ENCODE data around the gene KCNK3.

DNA sequence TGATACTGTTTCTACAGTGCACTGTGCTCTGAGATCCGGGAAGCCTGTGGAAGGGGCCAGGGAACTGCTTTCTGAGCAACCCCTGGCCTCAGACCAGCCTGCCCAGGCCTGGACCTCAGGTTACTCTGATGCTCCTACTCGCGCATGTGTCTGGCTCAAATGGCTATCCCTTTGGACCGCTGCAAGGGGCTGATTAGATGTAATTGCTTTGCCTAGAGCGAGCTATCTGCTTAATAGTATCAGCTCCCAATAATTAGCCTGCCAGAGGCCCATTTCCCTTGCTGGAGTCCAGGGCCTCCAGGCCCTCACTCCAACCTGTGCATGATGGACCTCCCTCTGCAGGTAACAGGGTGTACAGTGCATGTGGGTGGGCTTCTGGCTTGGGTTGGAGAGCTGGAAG lies 7.2 kb upstream of the KCNK3 start:
- TF ChIP-seq, protein P1, sequence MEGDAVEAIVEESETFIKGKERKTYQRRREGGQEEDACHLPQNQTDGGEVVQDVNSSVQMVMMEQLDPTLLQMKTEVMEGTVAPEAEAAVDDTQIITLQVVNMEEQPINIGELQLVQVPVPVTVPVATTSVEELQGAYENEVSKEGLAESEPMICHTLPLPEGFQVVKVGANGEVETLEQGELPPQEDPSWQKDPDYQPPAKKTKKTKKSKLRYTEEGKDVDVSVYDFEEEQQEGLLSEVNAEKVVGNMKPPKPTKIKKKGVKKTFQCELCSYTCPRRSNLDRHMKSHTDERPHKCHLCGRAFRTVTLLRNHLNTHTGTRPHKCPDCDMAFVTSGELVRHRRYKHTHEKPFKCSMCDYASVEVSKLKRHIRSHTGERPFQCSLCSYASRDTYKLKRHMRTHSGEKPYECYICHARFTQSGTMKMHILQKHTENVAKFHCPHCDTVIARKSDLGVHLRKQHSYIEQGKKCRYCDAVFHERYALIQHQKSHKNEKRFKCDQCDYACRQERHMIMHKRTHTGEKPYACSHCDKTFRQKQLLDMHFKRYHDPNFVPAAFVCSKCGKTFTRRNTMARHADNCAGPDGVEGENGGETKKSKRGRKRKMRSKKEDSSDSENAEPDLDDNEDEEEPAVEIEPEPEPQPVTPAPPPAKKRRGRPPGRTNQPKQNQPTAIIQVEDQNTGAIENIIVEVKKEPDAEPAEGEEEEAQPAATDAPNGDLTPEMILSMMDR (IDR thresholded peaks at IDR 0.05) = no peak
- TF ChIP-seq POLR2A (IDR thresholded peaks at IDR 0.05) = no peak

Data from thyroid gland (tissue), 4 donors.